GM19324 (cell line): Measurements from ENCODE around the gene PDGFD.

ENCODE experiments used
- ATAC-seq: cut with Tn5 transposase; IDR thresholded peaks from one replicate; pipeline ENCODE4 v1.9.1; 2021; ENCODE audit warnings: mild to moderate bottlenecking, moderate library complexity; ENCODE audit not compliant: unreplicated experiment, low FRiP score

Gene PDGFD

DNA sequence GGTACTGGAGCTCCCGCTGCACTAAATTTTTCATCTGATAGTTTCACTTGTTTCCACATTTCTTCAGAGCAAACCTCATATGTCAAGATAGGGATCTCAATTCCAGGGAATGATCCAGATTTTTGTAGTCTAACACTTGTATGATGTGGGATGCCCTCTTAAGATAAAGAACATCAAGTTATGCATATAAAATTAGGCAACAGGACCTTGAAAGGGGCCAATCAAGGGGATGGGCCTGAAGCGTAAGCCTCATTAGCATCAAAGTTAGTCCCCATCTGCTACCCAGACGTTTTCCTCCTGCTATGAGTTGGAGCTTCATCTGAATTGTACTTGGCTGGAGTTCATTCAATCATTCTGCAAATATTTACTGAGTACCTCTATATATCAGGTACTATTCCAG, 17.5 kb downstream of the PDGFD start:
- no peak for ATAC-seq

- no peak for ATAC-seq
Observed at GRCh38 chr11:104145062-104145461, 18.9 kb downstream of the PDGFD start.

DNA sequence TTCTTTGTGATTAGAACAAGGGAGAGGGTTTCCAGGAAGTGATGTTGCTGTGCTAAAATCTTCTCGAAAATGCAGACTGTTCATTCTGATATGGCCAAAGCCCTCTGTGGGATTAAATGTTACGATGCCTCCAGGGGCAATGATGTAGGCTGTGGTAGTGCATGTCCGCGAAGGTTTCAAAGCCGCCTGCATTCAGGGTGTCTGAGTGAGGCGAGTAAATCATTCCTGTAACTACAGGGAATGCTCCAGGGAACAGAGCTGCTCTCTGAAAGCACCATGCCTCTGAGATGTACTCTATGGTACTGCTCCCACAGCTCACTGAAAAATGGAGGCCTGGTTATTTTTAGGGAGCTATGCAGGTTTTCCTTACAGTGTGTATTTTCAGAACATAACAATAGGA, 21.2 kb downstream of the PDGFD start:
- no peak for ATAC-seq

DNA sequence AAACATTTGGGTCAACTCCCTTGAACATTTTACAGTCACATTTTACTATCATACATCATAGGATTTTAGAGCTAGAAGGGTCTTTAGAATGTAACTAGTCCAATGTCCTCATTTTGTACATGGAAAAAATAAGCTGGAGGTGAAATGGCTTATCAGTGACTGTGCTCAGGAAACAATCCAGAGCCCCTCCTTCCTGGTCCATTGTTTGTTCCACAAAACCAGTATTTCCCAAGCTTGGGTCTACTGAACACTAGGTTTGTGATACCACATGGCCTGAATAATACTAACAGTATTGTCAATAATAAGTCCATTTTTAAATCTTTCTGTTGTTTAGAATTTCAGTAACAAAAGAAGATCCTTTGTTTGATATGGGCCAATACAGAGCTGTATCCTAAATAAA, 27.1 kb downstream of the PDGFD start:
- ATAC-seq: no peak

GRCh38 chr11:104134745-104135144, 29.2 kb downstream of the PDGFD start:
- ATAC-seq: no peak

DNA sequence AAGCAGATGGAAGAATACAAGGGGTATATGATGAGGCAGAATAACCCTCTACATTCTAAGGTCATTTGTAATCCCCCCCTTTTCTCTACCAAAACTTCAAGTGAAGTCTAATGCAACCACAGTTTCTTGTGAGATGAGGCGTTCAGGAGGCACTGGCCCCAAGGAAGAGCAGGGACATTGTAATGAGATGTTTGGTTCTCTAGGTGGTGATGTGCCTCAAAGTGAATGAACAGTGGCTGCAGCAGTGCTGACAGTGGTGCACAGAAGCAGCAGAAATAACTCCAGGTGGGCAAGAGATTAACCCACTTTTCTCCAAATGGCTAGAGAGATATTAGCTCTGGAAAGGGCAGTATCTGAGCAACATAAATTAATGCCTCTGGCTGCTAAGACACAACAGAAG, 33.8 kb downstream of the PDGFD start:
- no peak for ATAC-seq

GRCh38 chr11:104129145-104129544, 34.8 kb downstream of the PDGFD start:
- no peak for ATAC-seq

GRCh38 chr11:104127828-104128227, 36.1 kb downstream of the PDGFD start:
- ATAC-seq: no peak

DNA sequence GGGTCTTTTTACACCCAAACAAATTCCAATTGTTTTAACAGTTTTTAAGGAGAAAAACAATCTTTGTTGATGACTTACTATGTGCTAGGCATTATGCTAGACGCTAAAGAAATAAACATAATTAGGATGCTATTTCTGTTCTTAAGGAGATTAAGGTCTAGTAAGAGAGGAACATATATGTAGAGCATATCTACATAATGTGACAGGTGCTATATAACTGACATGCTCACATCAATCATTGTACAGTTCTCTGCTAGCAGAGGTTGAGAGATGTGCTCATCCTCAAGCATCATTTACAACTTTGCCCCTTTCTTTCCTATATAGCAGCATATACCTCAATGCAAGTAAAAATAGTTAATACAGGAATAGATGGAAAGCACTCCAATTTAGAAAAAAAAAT, 37.5 kb downstream of the PDGFD start:
- ATAC-seq: no peak

GRCh38 chr11:104124979-104125378, 39.0 kb downstream of the PDGFD start:
- ATAC-seq: no peak

GRCh38 chr11:104122836-104123235, 41.1 kb downstream of the PDGFD start:
- ATAC-seq: no peak

DNA sequence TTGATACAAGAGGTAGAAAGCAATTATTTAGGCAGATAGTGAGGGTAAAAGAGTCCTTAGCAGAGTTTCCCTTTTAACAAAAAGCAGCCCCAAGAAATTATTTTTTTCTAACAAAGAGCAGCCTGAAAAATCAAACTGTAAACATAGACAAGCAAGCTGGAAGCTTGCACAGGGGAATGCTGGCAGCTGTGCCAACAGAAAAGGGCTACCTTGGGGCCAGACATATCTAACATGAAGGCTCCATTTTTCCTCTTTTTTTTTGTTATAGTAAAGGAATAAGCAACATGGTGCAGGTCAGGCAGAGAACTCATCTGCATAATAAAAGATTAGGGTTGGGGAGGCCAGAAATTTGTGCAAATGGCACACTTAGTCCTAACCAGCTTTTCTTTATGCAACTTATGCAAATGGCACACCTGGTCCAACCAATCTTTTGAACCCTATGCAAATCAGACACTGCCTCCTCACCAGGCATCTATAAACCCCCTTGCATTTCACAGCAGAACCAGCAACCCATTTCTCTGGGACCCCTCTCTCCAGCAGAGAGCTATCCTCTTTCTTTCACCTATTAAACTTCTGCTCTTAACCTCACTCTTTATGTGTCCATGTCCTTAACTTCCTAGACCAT, 41.8 kb downstream of the PDGFD start:
- no peak for ATAC-seq

- ATAC-seq: no peak
Observed at GRCh38 chr11:104120493-104121137, 43.3 kb downstream of the PDGFD start.

DNA sequence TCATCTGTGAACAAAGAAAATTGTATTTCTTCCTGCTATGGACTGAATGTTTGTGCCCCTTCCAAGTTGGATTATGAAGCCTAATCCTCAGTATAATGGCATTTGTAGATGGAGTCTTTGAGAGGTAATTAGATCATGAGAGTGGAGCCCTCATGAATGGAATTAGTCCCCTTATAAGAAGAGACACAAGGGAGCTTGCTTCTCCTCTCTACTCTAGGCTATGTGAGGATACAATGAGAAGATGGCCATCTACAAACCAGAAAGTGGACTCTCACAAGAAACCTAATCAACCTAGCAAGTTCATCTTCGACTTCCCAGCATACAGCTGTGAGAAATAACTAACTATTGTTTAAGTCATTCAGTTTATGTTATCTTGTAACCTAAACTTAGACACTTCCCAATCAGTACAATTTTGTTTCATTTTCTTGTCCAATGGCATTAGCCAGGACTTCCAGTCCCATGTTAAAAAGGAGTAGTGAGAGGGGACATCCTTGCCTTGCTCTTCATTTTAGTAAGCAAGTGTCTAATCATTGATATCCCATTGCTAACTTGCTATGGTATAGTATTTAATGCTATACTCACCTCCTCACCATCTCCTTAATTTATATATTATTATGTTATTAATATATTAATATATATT, 45.7 kb downstream of the PDGFD start:
- ATAC-seq: no peak

GRCh38 chr11:104113541-104113940, 50.4 kb downstream of the PDGFD start:
- ATAC-seq: no peak

DNA sequence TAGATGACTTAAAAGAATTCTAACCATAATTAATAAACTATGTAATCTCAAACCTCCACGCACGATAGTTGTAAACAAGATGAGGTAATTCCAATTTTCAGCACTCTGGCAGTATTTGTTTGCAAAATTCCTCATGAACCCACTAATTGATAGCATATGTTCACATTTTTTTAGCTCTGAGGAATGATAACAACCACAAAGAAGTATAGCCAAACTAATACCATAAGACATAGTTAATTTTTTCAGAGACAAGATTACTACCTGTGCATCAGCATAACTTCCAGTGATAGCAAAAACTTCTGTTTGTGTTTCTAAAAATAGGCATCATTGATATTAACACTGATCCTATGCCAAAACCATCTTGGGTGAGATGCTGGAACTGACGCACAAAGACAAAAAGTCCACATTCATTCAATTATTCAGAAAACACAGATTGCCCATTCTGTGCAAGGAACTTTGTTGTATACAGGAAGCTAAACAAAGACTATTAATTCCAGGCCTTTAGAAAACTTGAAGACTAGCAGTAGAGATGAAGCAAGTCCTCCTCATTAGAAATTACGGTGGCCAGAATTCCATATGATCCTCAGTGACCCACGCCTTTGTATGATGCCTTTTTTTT, 57.7 kb downstream of the PDGFD start:
- no peak for ATAC-seq

GRCh38 chr11:104105155-104105554, 58.8 kb downstream of the PDGFD start:
- no peak for ATAC-seq

DNA sequence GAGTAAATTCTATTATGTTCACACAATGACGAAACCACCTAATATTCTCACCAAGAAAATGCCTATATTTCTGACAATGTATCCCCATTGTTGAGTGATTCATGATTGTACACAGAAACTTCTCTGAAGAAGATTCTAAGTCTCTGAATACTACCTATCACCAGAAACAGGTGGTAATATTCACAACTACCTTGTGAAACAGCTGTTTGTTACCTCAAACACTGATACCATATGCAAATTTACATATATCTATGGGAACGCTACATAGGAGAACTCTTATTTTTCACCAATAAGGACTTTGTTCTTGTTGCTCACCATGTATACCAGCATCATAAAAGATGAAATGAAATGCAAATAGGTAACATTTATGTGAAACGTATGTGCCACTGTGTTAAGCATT, 59.3 kb downstream of the PDGFD start:
- peak; percentile 81 for ATAC-seq

DNA sequence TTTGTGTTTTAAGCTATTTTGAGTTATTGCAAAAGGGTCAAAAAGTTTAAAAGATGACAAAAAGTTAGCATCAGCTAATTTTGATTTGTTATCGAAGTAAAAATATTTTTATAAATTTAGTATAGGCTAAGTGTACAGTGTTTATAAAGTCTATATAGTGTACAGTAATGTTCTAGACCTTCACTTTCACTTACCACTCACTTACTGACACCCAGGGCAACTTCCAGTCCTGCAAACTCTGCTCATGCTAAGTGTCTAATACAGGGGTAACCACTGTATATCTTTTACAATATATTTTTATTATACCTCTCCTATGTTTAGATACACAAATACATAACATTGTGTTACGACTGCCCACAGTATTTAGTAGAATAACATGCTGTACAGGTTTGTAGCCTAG, 59.7 kb downstream of the PDGFD start:
- peak; percentile 66 for ATAC-seq

- ATAC-seq: peak; percentile 19
Observed at GRCh38 chr11:104098555-104098954, 65.4 kb downstream of the PDGFD start.

DNA sequence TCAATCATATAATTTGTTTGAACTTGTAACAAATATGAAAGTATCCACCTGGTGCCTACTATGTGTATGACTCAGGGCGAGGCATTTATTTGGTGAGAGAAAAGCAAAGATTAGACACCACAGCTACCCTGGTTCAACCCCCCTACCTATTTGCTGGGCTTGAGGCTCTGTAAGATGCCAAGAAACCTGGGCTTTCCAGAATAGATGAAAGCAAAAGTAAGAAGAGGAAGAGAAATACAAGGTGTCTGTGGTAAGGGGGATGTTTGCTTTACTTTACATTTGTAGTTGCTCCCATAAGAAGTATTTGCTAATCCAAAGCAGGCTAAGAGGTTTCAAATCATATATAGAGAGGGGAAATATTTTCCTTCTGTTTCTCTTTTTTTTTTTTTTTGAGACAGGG, 65.8 kb downstream of the PDGFD start:
- peak; percentile 88 for ATAC-seq

DNA sequence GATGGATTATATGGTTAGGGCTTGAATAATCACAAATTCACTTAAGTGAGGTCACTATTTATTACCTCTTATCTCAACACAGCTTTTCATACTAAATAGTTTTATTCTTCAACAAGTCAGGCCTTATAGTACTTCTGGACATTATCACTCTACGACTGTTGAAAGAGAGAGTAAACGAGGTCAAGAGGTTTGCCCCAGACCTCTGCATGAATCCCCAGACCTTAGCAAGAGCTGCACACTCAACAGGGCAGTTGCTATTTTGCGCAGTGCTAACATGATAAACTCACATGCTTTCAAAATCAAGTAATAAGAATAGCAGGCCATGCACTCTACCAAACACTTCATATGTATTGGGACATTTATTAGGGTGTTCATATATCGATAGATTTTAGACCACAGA, 67.0 kb downstream of the PDGFD start:
- ATAC-seq: no peak
